WTC11 (cell line): Measurements from ENCODE around the gene CTSO. TPM values are rescaled to one million over a fixed set of nuclear protein-coding genes. Genes with fewer than 3 reads are reported as not detected.

Experiments
- ATAC-seq: fragments of 200-7000 bp; cut with Tn5 transposase; 2 replicates; pipeline ENCODE4 v1.10.0; 2021; ENCODE audit warnings: mild to moderate bottlenecking, moderate library complexity
- CTCF ChIA-PET: fragments of 300-600 bp; sonication (Branson Sonifier 250); formaldehyde crosslinking; loops from one replicate; lab custom pipeline; 2021; ENCODE audit warnings: antibody characterized with exemption; lab: Charles Lee
- POLR2A ChIA-PET: fragments of 350-600 bp; sonication (Branson Sonifier 250); formaldehyde crosslinking; loops from one replicate; lab custom pipeline; 2021; ENCODE audit warnings: antibody characterized with exemption; lab: Charles Lee
- DNase-seq: peaks from one replicate; pipeline ENCODE4 v3.0.0; 2021; ENCODE audit warnings: low spot score
- H3K27ac Mint-ChIP-seq: 2 replicates; pipeline ENCODE4 v1.8.0; 2021; ENCODE audit warnings: mixed read lengths
- H3K27me3 Mint-ChIP-seq: 2 replicates; pipeline ENCODE4 v1.8.0; 2021; ENCODE audit warnings: low read depth, mild to moderate bottlenecking, moderate library complexity, mixed read lengths
- H3K36me3 Mint-ChIP-seq: 2 replicates; pipeline ENCODE4 v1.8.0; 2021; ENCODE audit warnings: mixed read lengths
- H3K4me1 Mint-ChIP-seq: 2 replicates; pipeline ENCODE4 v1.8.0; 2022; ENCODE audit warnings: mixed read lengths
- H3K4me3 Mint-ChIP-seq: 2 replicates; pipeline ENCODE4 v1.8.0; 2021; ENCODE audit warnings: mild to moderate bottlenecking, moderate library complexity, mixed read lengths
- H3K9me3 Mint-ChIP-seq: 2 replicates; pipeline ENCODE4 v1.8.0; 2021; ENCODE audit warnings: mixed read lengths
- CBFB ChIP-seq: sonication (generic); formaldehyde crosslinking; IDR thresholded peaks from 2 replicates; pipeline ENCODE4 v1.8.1; 2022; ENCODE audit warnings: mild to moderate bottlenecking, low read depth, missing genetic modification reagents
- ESRRA ChIP-seq: sonication (generic); formaldehyde crosslinking; IDR thresholded peaks from 2 replicates; pipeline ENCODE4 v1.8.1; 2022; ENCODE audit warnings: mild to moderate bottlenecking, missing genetic modification reagents, borderline replicate concordance
- IRF2 ChIP-seq: sonication (generic); formaldehyde crosslinking; IDR thresholded peaks from 2 replicates; pipeline ENCODE4 v1.8.0; 2022; ENCODE audit warnings: low read depth, missing genetic modification reagents, borderline replicate concordance
- MXD4 ChIP-seq: fragments of 250-450 bp; sonication (Bioruptor Pico); IDR thresholded peaks from 2 replicates; pipeline ENCODE4 v1.8.0; 2021; ENCODE audit warnings: mild to moderate bottlenecking, moderate library complexity, borderline replicate concordance
- NR2C2 ChIP-seq: sonication (generic); formaldehyde crosslinking; IDR thresholded peaks from 2 replicates; pipeline ENCODE4 v1.8.0; 2022; ENCODE audit warnings: mild to moderate bottlenecking, missing genetic modification reagents
- NR3C1 ChIP-seq: sonication (generic); formaldehyde crosslinking; conservative IDR thresholded peaks from 2 replicates; pipeline ENCODE4 v1.8.1; 2023; ENCODE audit warnings: low read depth, mild to moderate bottlenecking, missing genetic modification reagents
- TEAD1 ChIP-seq: sonication (generic); formaldehyde crosslinking; IDR thresholded peaks from 2 replicates; pipeline ENCODE4 v1.8.0; 2022; ENCODE audit warnings: mild to moderate bottlenecking, missing genetic modification reagents
- ZNF121 ChIP-seq: sonication (generic); formaldehyde crosslinking; IDR thresholded peaks from 2 replicates; pipeline ENCODE4 v1.8.0; 2023; ENCODE audit warnings: missing genetic modification reagents
- ZNF423 ChIP-seq: fragments of 250-450 bp; sonication (Bioruptor Pico); IDR thresholded peaks from 2 replicates; pipeline ENCODE4 v2.1.2; 2022; ENCODE audit warnings: mild to moderate bottlenecking, moderate library complexity
- total RNA-seq: library from RNA; stranded (reverse); gene quantifications from 3 replicates; pipeline ENCODE4 v1.2.3, GENCODE V29; 2021
- TF ChIP-seq, protein P1 (sequence below): sonication (generic); formaldehyde crosslinking; IDR thresholded peaks from 2 replicates; pipeline ENCODE4 v1.8.1; 2023; ENCODE audit warnings: mild to moderate bottlenecking, missing genetic modification reagents, moderate library complexity
- TF ChIP-seq, protein P2 (sequence below): fragments of 250-450 bp; sonication (Bioruptor Pico); IDR thresholded peaks from 2 replicates; pipeline ENCODE4 v1.9.0; 2021; ENCODE audit warnings: mild to moderate bottlenecking, borderline replicate concordance
- TF ChIP-seq, protein P3 (sequence below): sonication (generic); formaldehyde crosslinking; IDR thresholded peaks from 2 replicates; pipeline ENCODE4 v1.8.0; 2022; ENCODE audit warnings: mild to moderate bottlenecking, missing genetic modification reagents
- TF ChIP-seq, protein P4 (sequence below): sonication (generic); formaldehyde crosslinking; IDR thresholded peaks from 2 replicates; pipeline ENCODE4 v1.8.0; 2023; ENCODE audit warnings: mild to moderate bottlenecking, missing genetic modification reagents
- TF ChIP-seq, protein P5 (sequence below): fragments of 250-450 bp; sonication (Bioruptor Pico); IDR thresholded peaks from 2 replicates; pipeline ENCODE4 v2.1.2; 2022; ENCODE audit warnings: mild to moderate bottlenecking, moderate library complexity
- TF ChIP-seq, protein P6 (sequence below): sonication (generic); formaldehyde crosslinking; IDR thresholded peaks from 2 replicates; pipeline ENCODE4 v1.8.0; 2023; ENCODE audit warnings: missing genetic modification reagents, mild to moderate bottlenecking, borderline replicate concordance
- TF ChIP-seq, protein P7 (sequence below): sonication (generic); formaldehyde crosslinking; IDR thresholded peaks from 2 replicates; pipeline ENCODE4 v1.8.0; 2023; ENCODE audit warnings: missing genetic modification reagents

Gene CTSO
- total RNA-seq, 1 experiment from 2014 or later = 1.2 TPM

DNA sequence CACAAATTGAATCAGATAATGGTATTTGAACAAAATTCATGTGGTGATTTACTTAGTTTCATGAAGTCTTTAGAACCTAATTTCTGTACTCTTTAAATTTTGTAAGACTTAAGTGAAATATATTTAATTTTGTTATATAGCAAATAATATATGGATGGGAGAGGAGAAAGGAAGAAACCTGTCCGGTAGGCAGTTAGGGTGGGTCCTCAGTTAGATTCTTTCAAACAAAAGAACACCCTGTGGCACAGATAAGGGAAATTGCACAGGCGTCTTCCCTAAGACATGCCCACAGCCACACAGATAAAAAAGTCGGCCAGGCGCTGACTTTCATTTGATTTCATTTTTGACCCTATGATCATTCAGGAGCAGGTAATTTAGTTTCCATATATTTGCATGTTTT, 25.1 kb upstream of the CTSO start (continued):
- TF ChIP-seq, protein P1, sequence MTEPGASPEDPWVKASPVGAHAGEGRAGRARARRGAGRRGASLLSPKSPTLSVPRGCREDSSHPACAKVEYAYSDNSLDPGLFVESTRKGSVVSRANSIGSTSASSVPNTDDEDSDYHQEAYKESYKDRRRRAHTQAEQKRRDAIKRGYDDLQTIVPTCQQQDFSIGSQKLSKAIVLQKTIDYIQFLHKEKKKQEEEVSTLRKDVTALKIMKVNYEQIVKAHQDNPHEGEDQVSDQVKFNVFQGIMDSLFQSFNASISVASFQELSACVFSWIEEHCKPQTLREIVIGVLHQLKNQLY (CRISPR knock-in tag) = no peak
- TF ChIP-seq, protein P2, sequence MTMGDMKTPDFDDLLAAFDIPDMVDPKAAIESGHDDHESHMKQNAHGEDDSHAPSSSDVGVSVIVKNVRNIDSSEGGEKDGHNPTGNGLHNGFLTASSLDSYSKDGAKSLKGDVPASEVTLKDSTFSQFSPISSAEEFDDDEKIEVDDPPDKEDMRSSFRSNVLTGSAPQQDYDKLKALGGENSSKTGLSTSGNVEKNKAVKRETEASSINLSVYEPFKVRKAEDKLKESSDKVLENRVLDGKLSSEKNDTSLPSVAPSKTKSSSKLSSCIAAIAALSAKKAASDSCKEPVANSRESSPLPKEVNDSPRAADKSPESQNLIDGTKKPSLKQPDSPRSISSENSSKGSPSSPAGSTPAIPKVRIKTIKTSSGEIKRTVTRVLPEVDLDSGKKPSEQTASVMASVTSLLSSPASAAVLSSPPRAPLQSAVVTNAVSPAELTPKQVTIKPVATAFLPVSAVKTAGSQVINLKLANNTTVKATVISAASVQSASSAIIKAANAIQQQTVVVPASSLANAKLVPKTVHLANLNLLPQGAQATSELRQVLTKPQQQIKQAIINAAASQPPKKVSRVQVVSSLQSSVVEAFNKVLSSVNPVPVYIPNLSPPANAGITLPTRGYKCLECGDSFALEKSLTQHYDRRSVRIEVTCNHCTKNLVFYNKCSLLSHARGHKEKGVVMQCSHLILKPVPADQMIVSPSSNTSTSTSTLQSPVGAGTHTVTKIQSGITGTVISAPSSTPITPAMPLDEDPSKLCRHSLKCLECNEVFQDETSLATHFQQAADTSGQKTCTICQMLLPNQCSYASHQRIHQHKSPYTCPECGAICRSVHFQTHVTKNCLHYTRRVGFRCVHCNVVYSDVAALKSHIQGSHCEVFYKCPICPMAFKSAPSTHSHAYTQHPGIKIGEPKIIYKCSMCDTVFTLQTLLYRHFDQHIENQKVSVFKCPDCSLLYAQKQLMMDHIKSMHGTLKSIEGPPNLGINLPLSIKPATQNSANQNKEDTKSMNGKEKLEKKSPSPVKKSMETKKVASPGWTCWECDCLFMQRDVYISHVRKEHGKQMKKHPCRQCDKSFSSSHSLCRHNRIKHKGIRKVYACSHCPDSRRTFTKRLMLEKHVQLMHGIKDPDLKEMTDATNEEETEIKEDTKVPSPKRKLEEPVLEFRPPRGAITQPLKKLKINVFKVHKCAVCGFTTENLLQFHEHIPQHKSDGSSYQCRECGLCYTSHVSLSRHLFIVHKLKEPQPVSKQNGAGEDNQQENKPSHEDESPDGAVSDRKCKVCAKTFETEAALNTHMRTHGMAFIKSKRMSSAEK (CRISPR knock-in tag) = no peak
- TF ChIP-seq, protein P3, sequence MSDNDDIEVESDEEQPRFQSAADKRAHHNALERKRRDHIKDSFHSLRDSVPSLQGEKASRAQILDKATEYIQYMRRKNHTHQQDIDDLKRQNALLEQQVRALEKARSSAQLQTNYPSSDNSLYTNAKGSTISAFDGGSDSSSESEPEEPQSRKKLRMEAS = no peak
- TF ChIP-seq NR2C2 (CRISPR knock-in tag) (no peak), ZNF121 (no peak), CBFB (CRISPR knock-in tag) (no peak), ESRRA (no peak)

DNA sequence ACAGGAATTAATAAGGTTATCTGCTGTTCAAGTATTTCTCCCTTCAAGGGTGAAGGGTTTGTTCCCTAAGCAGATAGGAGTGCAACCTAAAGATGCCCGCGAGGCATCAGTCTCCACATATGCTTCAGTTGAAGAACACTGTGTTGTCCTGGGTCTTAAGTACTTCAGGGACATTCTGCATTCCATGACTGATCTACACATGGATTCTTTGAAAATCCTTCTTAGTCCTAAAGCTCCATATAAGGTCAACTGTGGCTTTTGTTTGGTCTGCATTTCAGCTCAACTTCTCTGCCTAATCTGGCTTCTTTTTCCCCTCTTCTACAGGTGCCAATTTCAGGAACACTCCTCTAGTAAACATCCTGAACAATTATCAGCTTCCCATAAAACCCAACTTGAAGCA, 21.8 kb upstream of the CTSO start:
- H3K27ac Mint-ChIP-seq = no peak overlapping the region
- ChIA-PET CTCF (interaction anchor here (0.8 kb wide), 1 partner anchor 166 kb away, joined by 3 read pairs; no protein-coding TSS in a partner anchor), POLR2A (no interaction called here)
- H3K9me3 Mint-ChIP-seq = peaks cover 31% of the 10 kb centered on the region
- no peak for DNase-seq
- ATAC-seq = no peak
- H3K36me3 Mint-ChIP-seq = peaks cover 25% of the 10 kb centered on the region
- H3K27me3 Mint-ChIP-seq = peaks cover 4% of the 10 kb centered on the region
- no peak overlapping the region for H3K4me3 Mint-ChIP-seq
- peaks cover 27% of the 10 kb centered on the region for H3K4me1 Mint-ChIP-seq
- TF ChIP-seq, protein P4, sequence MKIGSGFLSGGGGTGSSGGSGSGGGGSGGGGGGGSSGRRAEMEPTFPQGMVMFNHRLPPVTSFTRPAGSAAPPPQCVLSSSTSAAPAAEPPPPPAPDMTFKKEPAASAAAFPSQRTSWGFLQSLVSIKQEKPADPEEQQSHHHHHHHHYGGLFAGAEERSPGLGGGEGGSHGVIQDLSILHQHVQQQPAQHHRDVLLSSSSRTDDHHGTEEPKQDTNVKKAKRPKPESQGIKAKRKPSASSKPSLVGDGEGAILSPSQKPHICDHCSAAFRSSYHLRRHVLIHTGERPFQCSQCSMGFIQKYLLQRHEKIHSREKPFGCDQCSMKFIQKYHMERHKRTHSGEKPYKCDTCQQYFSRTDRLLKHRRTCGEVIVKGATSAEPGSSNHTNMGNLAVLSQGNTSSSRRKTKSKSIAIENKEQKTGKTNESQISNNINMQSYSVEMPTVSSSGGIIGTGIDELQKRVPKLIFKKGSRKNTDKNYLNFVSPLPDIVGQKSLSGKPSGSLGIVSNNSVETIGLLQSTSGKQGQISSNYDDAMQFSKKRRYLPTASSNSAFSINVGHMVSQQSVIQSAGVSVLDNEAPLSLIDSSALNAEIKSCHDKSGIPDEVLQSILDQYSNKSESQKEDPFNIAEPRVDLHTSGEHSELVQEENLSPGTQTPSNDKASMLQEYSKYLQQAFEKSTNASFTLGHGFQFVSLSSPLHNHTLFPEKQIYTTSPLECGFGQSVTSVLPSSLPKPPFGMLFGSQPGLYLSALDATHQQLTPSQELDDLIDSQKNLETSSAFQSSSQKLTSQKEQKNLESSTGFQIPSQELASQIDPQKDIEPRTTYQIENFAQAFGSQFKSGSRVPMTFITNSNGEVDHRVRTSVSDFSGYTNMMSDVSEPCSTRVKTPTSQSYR (CRISPR knock-in tag) = no peak
- TF ChIP-seq, protein P2 (CRISPR knock-in tag) = no peak
- TF ChIP-seq, protein P5, sequence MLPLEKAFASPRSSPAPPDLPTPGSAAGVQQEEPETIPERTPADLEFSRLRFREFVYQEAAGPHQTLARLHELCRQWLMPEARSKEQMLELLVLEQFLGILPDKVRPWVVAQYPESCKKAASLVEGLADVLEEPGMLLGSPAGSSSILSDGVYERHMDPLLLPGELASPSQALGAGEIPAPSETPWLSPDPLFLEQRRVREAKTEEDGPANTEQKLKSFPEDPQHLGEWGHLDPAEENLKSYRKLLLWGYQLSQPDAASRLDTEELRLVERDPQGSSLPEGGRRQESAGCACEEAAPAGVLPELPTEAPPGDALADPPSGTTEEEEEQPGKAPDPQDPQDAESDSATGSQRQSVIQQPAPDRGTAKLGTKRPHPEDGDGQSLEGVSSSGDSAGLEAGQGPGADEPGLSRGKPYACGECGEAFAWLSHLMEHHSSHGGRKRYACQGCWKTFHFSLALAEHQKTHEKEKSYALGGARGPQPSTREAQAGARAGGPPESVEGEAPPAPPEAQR (CRISPR knock-in tag) = no peak
- no peak for TF ChIP-seq NR2C2 (CRISPR knock-in tag)
- TF ChIP-seq IRF2 (CRISPR knock-in tag) = no peak
- TF ChIP-seq, protein P3 = no peak
- TF ChIP-seq, protein P6, sequence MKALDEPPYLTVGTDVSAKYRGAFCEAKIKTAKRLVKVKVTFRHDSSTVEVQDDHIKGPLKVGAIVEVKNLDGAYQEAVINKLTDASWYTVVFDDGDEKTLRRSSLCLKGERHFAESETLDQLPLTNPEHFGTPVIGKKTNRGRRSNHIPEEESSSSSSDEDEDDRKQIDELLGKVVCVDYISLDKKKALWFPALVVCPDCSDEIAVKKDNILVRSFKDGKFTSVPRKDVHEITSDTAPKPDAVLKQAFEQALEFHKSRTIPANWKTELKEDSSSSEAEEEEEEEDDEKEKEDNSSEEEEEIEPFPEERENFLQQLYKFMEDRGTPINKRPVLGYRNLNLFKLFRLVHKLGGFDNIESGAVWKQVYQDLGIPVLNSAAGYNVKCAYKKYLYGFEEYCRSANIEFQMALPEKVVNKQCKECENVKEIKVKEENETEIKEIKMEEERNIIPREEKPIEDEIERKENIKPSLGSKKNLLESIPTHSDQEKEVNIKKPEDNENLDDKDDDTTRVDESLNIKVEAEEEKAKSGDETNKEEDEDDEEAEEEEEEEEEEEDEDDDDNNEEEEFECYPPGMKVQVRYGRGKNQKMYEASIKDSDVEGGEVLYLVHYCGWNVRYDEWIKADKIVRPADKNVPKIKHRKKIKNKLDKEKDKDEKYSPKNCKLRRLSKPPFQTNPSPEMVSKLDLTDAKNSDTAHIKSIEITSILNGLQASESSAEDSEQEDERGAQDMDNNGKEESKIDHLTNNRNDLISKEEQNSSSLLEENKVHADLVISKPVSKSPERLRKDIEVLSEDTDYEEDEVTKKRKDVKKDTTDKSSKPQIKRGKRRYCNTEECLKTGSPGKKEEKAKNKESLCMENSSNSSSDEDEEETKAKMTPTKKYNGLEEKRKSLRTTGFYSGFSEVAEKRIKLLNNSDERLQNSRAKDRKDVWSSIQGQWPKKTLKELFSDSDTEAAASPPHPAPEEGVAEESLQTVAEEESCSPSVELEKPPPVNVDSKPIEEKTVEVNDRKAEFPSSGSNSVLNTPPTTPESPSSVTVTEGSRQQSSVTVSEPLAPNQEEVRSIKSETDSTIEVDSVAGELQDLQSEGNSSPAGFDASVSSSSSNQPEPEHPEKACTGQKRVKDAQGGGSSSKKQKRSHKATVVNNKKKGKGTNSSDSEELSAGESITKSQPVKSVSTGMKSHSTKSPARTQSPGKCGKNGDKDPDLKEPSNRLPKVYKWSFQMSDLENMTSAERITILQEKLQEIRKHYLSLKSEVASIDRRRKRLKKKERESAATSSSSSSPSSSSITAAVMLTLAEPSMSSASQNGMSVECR (CRISPR knock-in tag) = no peak
- TF ChIP-seq, protein P7, sequence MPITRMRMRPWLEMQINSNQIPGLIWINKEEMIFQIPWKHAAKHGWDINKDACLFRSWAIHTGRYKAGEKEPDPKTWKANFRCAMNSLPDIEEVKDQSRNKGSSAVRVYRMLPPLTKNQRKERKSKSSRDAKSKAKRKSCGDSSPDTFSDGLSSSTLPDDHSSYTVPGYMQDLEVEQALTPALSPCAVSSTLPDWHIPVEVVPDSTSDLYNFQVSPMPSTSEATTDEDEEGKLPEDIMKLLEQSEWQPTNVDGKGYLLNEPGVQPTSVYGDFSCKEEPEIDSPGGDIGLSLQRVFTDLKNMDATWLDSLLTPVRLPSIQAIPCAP (CRISPR knock-in tag) = no peak
- TF ChIP-seq TEAD1 (CRISPR knock-in tag) = no peak
- no peak for TF ChIP-seq MXD4 (CRISPR knock-in tag)
- TF ChIP-seq ZNF423 (CRISPR knock-in tag) = no peak
- no peak for TF ChIP-seq NR3C1 (CRISPR knock-in tag)
